DND-41 (cell line): Measurements from ENCODE around the gene PTPRN2.

ENCODE experiments used
- ATAC-seq: fragments of 200-7000 bp; cut with Tn5 transposase; 3 replicates; pipeline ENCODE4 v1.9.1; 2021; ENCODE audit warnings: low read depth; ENCODE audit not compliant: insufficient read depth
- DNase-seq: peaks from one replicate; pipeline ENCODE4 v3.0.0-alpha.2; 2020
- H2AFZ ChIP-seq: 2 replicates; pipeline ENCODE4 v1.6.0; 2012; ENCODE audit warnings: low read depth, low read length
- H3K27ac ChIP-seq: 2 replicates; pipeline ENCODE4 v1.5.1; 2012; ENCODE audit warnings: low read length, inconsistent platforms
- H3K27me3 ChIP-seq: fragments of 200-600 bp; sonication (generic); 2 replicates; pipeline ENCODE4 v1.6.0; 2012; ENCODE audit warnings: low read length, mild to moderate bottlenecking, inconsistent platforms; ENCODE audit not compliant: insufficient read depth, poor library complexity
- H3K36me3 ChIP-seq: 2 replicates; pipeline ENCODE4 v1.5.1; 2012; ENCODE audit warnings: low read length, inconsistent platforms; ENCODE audit not compliant: insufficient read depth
- H3K4me1 ChIP-seq: 2 replicates; pipeline ENCODE4 v1.5.1; 2012; ENCODE audit warnings: mild to moderate bottlenecking, low read length; ENCODE audit not compliant: insufficient read depth
- H3K4me2 ChIP-seq: 2 replicates; pipeline ENCODE4 v1.6.0; 2012; ENCODE audit warnings: mild to moderate bottlenecking, moderate library complexity, low read length, inconsistent platforms; ENCODE audit not compliant: insufficient read depth
- H3K4me3 ChIP-seq, 2 experiments: fragments of 200-600 bp in 1 of 2; shearing (Covaris generic) in 1 of 2; 2 replicates each; pipeline ENCODE4 v1.5.1; 2012 to 2016; ENCODE audit warnings: inconsistent platforms in 2 of 2, low read length in 2 of 2, mild to moderate bottlenecking in 2 of 2, low read depth in 1 of 2, moderate library complexity in 1 of 2
- H3K79me2 ChIP-seq: 2 replicates; pipeline ENCODE4 v1.6.0; 2012; ENCODE audit warnings: low read length, inconsistent platforms; ENCODE audit not compliant: insufficient read depth
- H3K9ac ChIP-seq: 2 replicates; pipeline ENCODE4 v1.6.0; 2012; ENCODE audit warnings: low read depth, mild to moderate bottlenecking, inconsistent platforms, low read length, moderate library complexity
- H3K9me3 ChIP-seq: 2 replicates; pipeline ENCODE4 v1.5.1; 2012; ENCODE audit warnings: low read length, moderate library complexity, mild to moderate bottlenecking, inconsistent platforms; ENCODE audit not compliant: insufficient read depth, severe bottlenecking
- H4K20me1 ChIP-seq: 2 replicates; pipeline ENCODE4 v1.6.0; 2012; ENCODE audit warnings: low read length; ENCODE audit not compliant: insufficient read depth
- EZH2 ChIP-seq: IDR thresholded peaks from 3 replicates; pipeline ENCODE4 v1.6.1; 2012; ENCODE audit warnings: borderline replicate concordance, low read depth, mild to moderate bottlenecking, moderate library complexity, low read length, inconsistent platforms; ENCODE audit not compliant: severe bottlenecking
- TF ChIP-seq, protein P1 (sequence below): IDR thresholded peaks from 2 replicates; pipeline ENCODE4 v1.5.1; 2012; ENCODE audit warnings: borderline replicate concordance, low read length, moderate library complexity, mild to moderate bottlenecking; ENCODE audit not compliant: poor library complexity, severe bottlenecking; ENCODE audit errors: extremely low read depth

Gene PTPRN2

DNA sequence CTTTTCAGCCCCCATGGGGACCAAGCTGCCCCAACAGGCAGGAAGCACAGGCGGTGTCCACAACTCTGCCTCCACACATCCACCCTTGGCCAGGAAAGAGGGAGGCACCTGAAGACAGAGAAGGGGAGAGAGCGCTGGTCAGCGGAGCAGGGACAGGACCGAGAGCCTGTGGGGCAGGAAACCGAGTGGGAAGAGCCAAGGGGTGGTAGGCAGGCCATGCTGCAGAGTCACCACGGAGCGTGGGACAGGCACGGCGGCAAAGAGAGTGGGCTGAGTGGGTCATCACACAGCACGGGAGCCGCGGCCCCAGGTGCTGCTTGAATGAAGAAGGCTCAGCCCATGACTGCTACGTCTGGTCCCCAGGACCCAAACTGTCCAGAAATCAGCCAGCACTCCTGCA lies 109.8 kb downstream of the PTPRN2 start:
- ATAC-seq (no peak), DNase-seq (no peak)
- no peak overlapping the region for H3K9ac ChIP-seq
- H3K27ac ChIP-seq = no peak overlapping the region
- no peaks in the 10 kb centered on the region for H3K4me1 ChIP-seq
- no peaks in the 10 kb centered on the region for H3K79me2 ChIP-seq
- H3K4me3 ChIP-seq = no peak overlapping the region
- peaks cover 2% of the 10 kb centered on the region for H3K27me3 ChIP-seq
- no peak for TF ChIP-seq EZH2
- TF ChIP-seq, protein P1, sequence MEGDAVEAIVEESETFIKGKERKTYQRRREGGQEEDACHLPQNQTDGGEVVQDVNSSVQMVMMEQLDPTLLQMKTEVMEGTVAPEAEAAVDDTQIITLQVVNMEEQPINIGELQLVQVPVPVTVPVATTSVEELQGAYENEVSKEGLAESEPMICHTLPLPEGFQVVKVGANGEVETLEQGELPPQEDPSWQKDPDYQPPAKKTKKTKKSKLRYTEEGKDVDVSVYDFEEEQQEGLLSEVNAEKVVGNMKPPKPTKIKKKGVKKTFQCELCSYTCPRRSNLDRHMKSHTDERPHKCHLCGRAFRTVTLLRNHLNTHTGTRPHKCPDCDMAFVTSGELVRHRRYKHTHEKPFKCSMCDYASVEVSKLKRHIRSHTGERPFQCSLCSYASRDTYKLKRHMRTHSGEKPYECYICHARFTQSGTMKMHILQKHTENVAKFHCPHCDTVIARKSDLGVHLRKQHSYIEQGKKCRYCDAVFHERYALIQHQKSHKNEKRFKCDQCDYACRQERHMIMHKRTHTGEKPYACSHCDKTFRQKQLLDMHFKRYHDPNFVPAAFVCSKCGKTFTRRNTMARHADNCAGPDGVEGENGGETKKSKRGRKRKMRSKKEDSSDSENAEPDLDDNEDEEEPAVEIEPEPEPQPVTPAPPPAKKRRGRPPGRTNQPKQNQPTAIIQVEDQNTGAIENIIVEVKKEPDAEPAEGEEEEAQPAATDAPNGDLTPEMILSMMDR = no peak
- no peak overlapping the region for H3K4me2 ChIP-seq
- no peaks in the 10 kb centered on the region for H3K36me3 ChIP-seq
- H3K9me3 ChIP-seq = peaks cover 5% of the 10 kb centered on the region
- H2AFZ ChIP-seq = no peak overlapping the region
- no peaks in the 10 kb centered on the region for H4K20me1 ChIP-seq

- no peaks in the 10 kb centered on the region for H3K36me3 ChIP-seq
- no peak overlapping the region for H3K4me2 ChIP-seq
- ATAC-seq (no peak), DNase-seq (no peak)
- TF ChIP-seq EZH2 = no peak
- TF ChIP-seq, protein P1 = no peak
- H3K4me3 ChIP-seq = no peak overlapping the region
- H3K27me3 ChIP-seq = peaks cover 3% of the 10 kb centered on the region
- H3K4me1 ChIP-seq = no peaks in the 10 kb centered on the region
- H4K20me1 ChIP-seq = no peaks in the 10 kb centered on the region
- H3K79me2 ChIP-seq = no peaks in the 10 kb centered on the region
- H3K27ac ChIP-seq = no peak overlapping the region
- H3K9ac ChIP-seq = no peak overlapping the region
- peaks cover 5% of the 10 kb centered on the region for H3K9me3 ChIP-seq
- H2AFZ ChIP-seq = no peak overlapping the region
Observed at GRCh38 chr7:158476331-158476932, 111.2 kb downstream of the PTPRN2 start.

- no peak overlapping the region for H3K4me3 ChIP-seq
- ATAC-seq (no peak), DNase-seq (no peak)
- H3K4me1 ChIP-seq = no peaks in the 10 kb centered on the region
- no peak overlapping the region for H3K27ac ChIP-seq
- no peaks in the 10 kb centered on the region for H3K36me3 ChIP-seq
- no peak overlapping the region for H3K4me2 ChIP-seq
- H4K20me1 ChIP-seq = no peaks in the 10 kb centered on the region
- no peak overlapping the region for H2AFZ ChIP-seq
- no peak overlapping the region for H3K9ac ChIP-seq
- TF ChIP-seq, protein P1 = no peak
- TF ChIP-seq EZH2 = no peak
- H3K79me2 ChIP-seq = no peaks in the 10 kb centered on the region
- H3K27me3 ChIP-seq = peaks cover 3% of the 10 kb centered on the region
- peaks cover under 1% of the 10 kb centered on the region for H3K9me3 ChIP-seq
Observed at GRCh38 chr7:158475679-158476052, 112.0 kb downstream of the PTPRN2 start.
